ENCODE results near the gene TNIK.

DNA sequence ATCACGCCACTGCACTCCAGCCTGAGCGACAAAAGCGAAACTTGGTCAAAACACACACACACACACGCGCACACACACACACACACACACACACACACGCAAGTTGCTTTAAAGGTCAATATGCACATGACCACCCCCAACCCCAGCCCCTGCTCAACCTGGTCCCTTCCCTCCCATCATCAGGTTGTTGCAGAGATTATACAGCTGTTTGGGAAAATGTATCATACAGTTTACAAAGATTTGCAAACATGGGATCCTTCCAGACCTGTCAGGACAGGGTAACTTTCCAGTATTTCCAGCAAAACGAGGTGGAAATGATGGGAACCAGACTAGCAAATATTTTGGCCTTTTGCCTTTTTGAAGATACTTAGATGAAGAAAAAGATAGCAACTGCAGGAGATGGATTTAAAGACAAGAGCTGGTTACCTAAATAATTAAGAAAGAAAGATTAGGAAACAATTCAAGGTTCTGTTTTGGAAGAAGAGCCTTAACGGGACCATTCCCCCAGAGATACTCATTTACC lies 80.2 kb downstream of the TNIK start:
- TF ChIP-seq, protein P1, sequence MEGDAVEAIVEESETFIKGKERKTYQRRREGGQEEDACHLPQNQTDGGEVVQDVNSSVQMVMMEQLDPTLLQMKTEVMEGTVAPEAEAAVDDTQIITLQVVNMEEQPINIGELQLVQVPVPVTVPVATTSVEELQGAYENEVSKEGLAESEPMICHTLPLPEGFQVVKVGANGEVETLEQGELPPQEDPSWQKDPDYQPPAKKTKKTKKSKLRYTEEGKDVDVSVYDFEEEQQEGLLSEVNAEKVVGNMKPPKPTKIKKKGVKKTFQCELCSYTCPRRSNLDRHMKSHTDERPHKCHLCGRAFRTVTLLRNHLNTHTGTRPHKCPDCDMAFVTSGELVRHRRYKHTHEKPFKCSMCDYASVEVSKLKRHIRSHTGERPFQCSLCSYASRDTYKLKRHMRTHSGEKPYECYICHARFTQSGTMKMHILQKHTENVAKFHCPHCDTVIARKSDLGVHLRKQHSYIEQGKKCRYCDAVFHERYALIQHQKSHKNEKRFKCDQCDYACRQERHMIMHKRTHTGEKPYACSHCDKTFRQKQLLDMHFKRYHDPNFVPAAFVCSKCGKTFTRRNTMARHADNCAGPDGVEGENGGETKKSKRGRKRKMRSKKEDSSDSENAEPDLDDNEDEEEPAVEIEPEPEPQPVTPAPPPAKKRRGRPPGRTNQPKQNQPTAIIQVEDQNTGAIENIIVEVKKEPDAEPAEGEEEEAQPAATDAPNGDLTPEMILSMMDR (IDR thresholded peaks at IDR 0.05; ENCODE audit: low read depth, low read length, missing input control): no peak
- TF ChIP-seq, protein P2, sequence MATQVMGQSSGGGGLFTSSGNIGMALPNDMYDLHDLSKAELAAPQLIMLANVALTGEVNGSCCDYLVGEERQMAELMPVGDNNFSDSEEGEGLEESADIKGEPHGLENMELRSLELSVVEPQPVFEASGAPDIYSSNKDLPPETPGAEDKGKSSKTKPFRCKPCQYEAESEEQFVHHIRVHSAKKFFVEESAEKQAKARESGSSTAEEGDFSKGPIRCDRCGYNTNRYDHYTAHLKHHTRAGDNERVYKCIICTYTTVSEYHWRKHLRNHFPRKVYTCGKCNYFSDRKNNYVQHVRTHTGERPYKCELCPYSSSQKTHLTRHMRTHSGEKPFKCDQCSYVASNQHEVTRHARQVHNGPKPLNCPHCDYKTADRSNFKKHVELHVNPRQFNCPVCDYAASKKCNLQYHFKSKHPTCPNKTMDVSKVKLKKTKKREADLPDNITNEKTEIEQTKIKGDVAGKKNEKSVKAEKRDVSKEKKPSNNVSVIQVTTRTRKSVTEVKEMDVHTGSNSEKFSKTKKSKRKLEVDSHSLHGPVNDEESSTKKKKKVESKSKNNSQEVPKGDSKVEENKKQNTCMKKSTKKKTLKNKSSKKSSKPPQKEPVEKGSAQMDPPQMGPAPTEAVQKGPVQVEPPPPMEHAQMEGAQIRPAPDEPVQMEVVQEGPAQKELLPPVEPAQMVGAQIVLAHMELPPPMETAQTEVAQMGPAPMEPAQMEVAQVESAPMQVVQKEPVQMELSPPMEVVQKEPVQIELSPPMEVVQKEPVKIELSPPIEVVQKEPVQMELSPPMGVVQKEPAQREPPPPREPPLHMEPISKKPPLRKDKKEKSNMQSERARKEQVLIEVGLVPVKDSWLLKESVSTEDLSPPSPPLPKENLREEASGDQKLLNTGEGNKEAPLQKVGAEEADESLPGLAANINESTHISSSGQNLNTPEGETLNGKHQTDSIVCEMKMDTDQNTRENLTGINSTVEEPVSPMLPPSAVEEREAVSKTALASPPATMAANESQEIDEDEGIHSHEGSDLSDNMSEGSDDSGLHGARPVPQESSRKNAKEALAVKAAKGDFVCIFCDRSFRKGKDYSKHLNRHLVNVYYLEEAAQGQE (IDR thresholded peaks at IDR 0.05): no peak
- no peak for TF ChIP-seq TAF1 (conservative IDR thresholded peaks at IDR 0.05)
